ENCODE data around the gene RNU6-1.
A peak's percentile ranks its signal among the peaks of the same experiment; 100 is the strongest.

RNU6-1 gene

GRCh38 chr15:67838789-67839332 lies 984 bp downstream of the RNU6-1 start:
- H3K4me1 ChIP-seq (ENCODE audit: control insufficient read depth, insufficient read depth, low read length): peaks cover 18% of the 10 kb centered on the region
- H3K9me3 ChIP-seq (ENCODE audit: control insufficient read depth, insufficient read depth, low read length): no peaks in the 10 kb centered on the region

DNA sequence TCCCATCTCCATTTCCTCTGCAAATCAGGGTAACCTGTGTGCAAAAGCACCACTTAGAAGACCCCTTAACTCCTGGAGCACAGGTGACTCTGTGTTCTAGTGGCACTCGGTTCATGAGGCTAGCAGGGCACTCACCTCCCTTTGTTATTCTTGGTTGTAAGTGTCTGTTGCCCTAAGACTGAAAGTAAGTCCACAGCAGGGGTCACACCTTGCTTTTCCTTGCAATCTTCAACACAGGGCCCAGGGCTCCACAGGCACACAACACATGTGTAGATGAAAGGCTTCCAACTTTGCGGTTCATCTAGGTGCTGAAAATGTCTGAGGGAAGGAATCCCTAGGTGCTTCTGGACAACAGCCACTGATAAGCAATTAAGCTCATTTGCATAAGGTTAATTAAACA lies 2.9 kb downstream of the RNU6-1 start:
- Histone ChIP-seq H3K4me1 (ENCODE audit: control insufficient read depth, insufficient read depth, low read length) (peaks cover 21% of the 10 kb centered on the region), H3K36me3 (ENCODE audit: control insufficient read depth, insufficient read depth, low read length) (no peaks in the 10 kb centered on the region), H3K9me3 (ENCODE audit: control insufficient read depth, insufficient read depth, low read length) (no peaks in the 10 kb centered on the region), H3K9ac (ENCODE audit: low read depth, low read length) (no peak overlapping the region), H3K27me3 (ENCODE audit: control insufficient read depth, insufficient read depth, low read length) (peaks cover 73% of the 10 kb centered on the region), H3K4me3 (ENCODE audit: low read depth, low read length) (peak overlapping the region; percentile 20)

More at GRCh38 chr15:67838789-67839332, 984 bp downstream of the RNU6-1 start:
- Histone ChIP-seq H3K9ac (ENCODE audit: low read depth, low read length) (no peak overlapping the region), H3K27me3 (ENCODE audit: control insufficient read depth, insufficient read depth, low read length) (peaks cover 53% of the 10 kb centered on the region), H3K4me3 (ENCODE audit: low read depth, low read length) (peak overlapping the region; percentile 93), H3K36me3 (ENCODE audit: control insufficient read depth, insufficient read depth, low read length) (no peaks in the 10 kb centered on the region)

GRCh38 chr15:67836477-67836876 lies 3.4 kb downstream of the RNU6-1 start:
- Histone ChIP-seq H3K9me3 (ENCODE audit: control insufficient read depth, insufficient read depth, low read length) (no peaks in the 10 kb centered on the region), H3K4me3 (ENCODE audit: low read depth, low read length) (peak overlapping the region; percentile 53), H3K36me3 (ENCODE audit: control insufficient read depth, insufficient read depth, low read length) (no peaks in the 10 kb centered on the region), H3K9ac (ENCODE audit: low read depth, low read length) (no peak overlapping the region), H3K27me3 (ENCODE audit: control insufficient read depth, insufficient read depth, low read length) (peaks cover 76% of the 10 kb centered on the region), H3K4me1 (ENCODE audit: control insufficient read depth, insufficient read depth, low read length) (peaks cover 18% of the 10 kb centered on the region)

DNA sequence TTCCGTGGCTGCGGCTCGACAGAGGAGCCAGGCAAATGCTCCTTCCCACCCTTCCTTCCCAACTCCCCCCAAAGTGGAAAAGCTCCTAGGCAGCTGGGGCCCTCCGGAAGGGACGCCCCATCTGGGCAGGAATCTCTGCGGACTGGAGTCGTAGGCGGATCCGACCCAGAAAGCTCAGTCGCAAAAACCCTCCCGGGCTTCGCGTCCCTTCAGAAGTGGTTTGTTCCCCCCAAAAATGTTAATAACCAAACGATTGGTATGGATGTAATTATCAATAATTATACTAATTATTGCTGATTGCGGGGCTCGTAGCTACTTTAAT lies 3.8 kb downstream of the RNU6-1 start:
- H3K9me3 ChIP-seq (ENCODE audit: control insufficient read depth, insufficient read depth, low read length): no peaks in the 10 kb centered on the region
- H3K9ac ChIP-seq (ENCODE audit: low read depth, low read length): no peak overlapping the region
- H3K4me3 ChIP-seq (ENCODE audit: low read depth, low read length): peak overlapping the region; percentile 53

GRCh38 chr15:67835297-67836133 lies 4.3 kb downstream of the RNU6-1 start:
- H3K4me1 ChIP-seq (ENCODE audit: control insufficient read depth, insufficient read depth, low read length): peaks cover 18% of the 10 kb centered on the region
- H3K27me3 ChIP-seq (ENCODE audit: control insufficient read depth, insufficient read depth, low read length): peaks cover 85% of the 10 kb centered on the region
- no peak overlapping the region for H3K9ac ChIP-seq (ENCODE audit: low read depth, low read length)

More for the DNA sequence above, 3.8 kb downstream of the RNU6-1 start:
- no peaks in the 10 kb centered on the region for H3K36me3 ChIP-seq (ENCODE audit: control insufficient read depth, insufficient read depth, low read length)
- peaks cover 79% of the 10 kb centered on the region for H3K27me3 ChIP-seq (ENCODE audit: control insufficient read depth, insufficient read depth, low read length)
- H3K4me1 ChIP-seq (ENCODE audit: control insufficient read depth, insufficient read depth, low read length): peaks cover 17% of the 10 kb centered on the region

DNA sequence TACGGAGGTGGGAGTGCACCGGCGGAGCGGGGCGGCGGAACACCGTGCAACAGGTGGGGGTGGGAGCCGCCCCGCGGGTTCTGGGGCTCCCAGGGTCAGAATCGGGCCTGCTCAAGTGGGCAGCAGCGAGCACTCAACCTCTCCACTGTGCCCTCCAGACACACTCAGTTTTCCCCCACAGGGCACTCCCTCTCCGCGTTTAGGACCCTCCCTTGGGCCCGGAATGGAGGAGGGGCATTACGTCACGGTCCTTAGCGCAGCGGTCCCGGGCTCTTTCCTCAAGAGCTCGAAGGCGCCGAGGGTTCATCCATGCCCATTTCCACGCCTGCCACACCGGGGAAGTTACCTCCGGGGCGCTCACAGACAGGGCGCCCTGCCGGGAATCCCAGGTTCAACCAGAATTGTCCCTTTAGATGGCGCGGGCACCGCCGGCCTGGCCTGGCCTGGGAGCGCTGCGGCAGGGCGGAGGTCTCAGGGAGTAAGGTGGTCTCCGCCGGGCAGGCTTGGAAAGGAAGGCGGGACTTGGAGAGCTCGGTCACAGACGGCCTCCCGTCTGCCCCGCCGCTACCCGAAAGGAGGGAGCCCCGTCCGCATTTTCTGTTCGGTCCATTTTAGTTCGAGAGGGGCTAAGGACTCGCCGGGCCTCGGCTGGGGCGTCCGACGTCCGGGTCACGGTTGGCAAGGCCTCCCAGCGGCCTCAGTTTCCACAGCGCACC lies 5.1 kb downstream of the RNU6-1 start:
- H3K9ac ChIP-seq (ENCODE audit: low read depth, low read length): peak overlapping the region; percentile 29
- no peaks in the 10 kb centered on the region for H3K9me3 ChIP-seq (ENCODE audit: control insufficient read depth, insufficient read depth, low read length)
- H3K27me3 ChIP-seq (ENCODE audit: control insufficient read depth, insufficient read depth, low read length): peaks cover 92% of the 10 kb centered on the region
- H3K36me3 ChIP-seq (ENCODE audit: control insufficient read depth, insufficient read depth, low read length): no peaks in the 10 kb centered on the region
- peaks cover 22% of the 10 kb centered on the region for H3K4me1 ChIP-seq (ENCODE audit: control insufficient read depth, insufficient read depth, low read length)
- H3K4me3 ChIP-seq (ENCODE audit: low read depth, low read length): peak overlapping the region; percentile 53

More at GRCh38 chr15:67835297-67836133, 4.3 kb downstream of the RNU6-1 start:
- Histone ChIP-seq H3K9me3 (ENCODE audit: control insufficient read depth, insufficient read depth, low read length) (no peaks in the 10 kb centered on the region), H3K36me3 (ENCODE audit: control insufficient read depth, insufficient read depth, low read length) (no peaks in the 10 kb centered on the region), H3K4me3 (ENCODE audit: low read depth, low read length) (peak overlapping the region; percentile 53)

DNA sequence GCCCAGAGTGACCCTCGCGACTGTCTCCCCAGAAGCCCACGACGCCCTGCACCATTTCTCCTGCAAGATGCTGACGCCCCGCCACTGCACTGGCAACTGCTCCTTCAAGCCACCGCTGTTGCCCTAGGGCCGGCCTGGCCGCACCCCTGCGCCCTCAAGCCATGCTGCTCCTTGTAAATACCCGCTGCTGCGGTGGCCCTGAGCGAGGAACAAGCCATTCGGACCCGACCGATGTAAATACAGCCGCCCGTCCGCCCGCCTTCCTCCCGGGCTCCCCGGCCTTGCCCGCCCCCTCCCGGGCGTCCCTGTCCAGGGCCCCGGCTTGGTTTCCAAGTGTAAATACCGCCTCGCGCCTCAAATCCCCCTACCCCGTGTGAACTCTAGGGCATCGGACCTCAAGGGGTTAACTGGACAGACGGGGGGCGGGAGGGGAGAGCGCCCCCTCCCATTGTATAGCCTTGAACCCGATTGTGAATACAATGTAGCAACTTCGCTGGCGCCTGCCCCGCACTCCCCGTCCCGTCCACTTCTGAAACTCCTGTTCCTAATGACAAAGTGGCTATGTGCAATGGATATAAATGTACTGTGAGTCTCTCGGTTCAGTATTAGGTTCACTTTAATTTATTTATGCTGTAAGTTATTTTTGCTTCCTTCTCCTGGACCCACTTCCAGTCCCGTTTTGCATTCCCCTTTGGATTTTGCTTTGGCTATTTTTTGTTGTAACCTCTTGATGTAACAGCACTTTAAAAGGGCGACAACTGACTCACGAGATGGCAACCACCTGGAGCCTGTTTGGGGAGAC lies 5.9 kb downstream of the RNU6-1 start:
- Histone ChIP-seq H3K27me3 (ENCODE audit: control insufficient read depth, insufficient read depth, low read length) (peaks cover 98% of the 10 kb centered on the region), H3K36me3 (ENCODE audit: control insufficient read depth, insufficient read depth, low read length) (no peaks in the 10 kb centered on the region), H3K9ac (ENCODE audit: low read depth, low read length) (no peak overlapping the region), H3K4me3 (ENCODE audit: low read depth, low read length) (peak overlapping the region; percentile 53), H3K9me3 (ENCODE audit: control insufficient read depth, insufficient read depth, low read length) (no peaks in the 10 kb centered on the region), H3K4me1 (ENCODE audit: control insufficient read depth, insufficient read depth, low read length) (peaks cover 22% of the 10 kb centered on the region)

DNA sequence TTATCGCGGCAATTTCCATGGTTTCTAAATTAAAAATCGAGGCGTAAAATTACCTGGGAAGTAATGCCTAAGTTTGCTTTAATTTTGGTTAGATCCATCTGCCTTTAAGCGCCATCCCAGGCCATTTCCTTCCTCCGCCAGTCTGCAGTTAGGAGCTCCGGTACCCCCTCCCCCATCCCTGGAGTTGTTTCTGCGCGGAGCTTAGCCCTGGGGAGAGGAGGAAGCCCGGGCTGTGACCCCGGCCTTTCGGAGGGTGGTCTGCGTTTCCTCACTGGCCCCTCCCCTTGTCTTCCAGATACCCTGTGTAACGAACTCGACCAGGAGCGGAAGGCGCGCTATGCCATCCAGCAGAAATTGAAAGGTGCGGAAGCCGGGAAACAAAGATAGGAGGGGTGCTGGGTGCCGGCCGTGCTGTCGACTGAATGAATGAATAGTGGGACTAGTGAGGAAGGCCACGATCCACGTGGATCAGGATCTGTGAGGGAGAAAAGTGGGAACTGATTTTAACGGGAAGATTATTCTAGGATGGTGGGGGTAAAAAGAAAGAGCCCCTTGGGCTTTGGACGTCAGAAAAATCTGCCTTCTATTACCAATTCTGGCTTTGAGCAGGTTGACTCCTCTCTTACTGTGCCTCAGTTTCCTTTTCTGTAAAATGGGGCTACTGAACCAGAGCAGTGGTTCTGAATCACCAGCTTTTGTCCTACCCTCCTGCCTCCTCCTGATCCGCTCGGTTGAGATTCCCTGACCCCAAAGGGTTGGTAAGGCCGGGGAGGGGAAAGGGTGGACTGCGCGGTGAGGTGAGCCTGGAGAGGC lies 6.7 kb downstream of the RNU6-1 start:
- Histone ChIP-seq H3K27me3 (ENCODE audit: control insufficient read depth, insufficient read depth, low read length) (peaks cover 99% of the 10 kb centered on the region), H3K4me1 (ENCODE audit: control insufficient read depth, insufficient read depth, low read length) (peaks cover 22% of the 10 kb centered on the region), H3K36me3 (ENCODE audit: control insufficient read depth, insufficient read depth, low read length) (no peaks in the 10 kb centered on the region), H3K9me3 (ENCODE audit: control insufficient read depth, insufficient read depth, low read length) (no peaks in the 10 kb centered on the region), H3K4me3 (ENCODE audit: low read depth, low read length) (peak overlapping the region; percentile 53), H3K9ac (ENCODE audit: low read depth, low read length) (no peak overlapping the region)

GRCh38 chr15:67832031-67832551 lies 7.8 kb downstream of the RNU6-1 start:
- H3K9me3 ChIP-seq (ENCODE audit: control insufficient read depth, insufficient read depth, low read length): no peaks in the 10 kb centered on the region
- no peaks in the 10 kb centered on the region for H3K36me3 ChIP-seq (ENCODE audit: control insufficient read depth, insufficient read depth, low read length)
- peak overlapping the region; percentile 53 for H3K4me3 ChIP-seq (ENCODE audit: low read depth, low read length)
- H3K4me1 ChIP-seq (ENCODE audit: control insufficient read depth, insufficient read depth, low read length): peaks cover 21% of the 10 kb centered on the region
- H3K9ac ChIP-seq (ENCODE audit: low read depth, low read length): no peak overlapping the region
- peaks cover 98% of the 10 kb centered on the region for H3K27me3 ChIP-seq (ENCODE audit: control insufficient read depth, insufficient read depth, low read length)

DNA sequence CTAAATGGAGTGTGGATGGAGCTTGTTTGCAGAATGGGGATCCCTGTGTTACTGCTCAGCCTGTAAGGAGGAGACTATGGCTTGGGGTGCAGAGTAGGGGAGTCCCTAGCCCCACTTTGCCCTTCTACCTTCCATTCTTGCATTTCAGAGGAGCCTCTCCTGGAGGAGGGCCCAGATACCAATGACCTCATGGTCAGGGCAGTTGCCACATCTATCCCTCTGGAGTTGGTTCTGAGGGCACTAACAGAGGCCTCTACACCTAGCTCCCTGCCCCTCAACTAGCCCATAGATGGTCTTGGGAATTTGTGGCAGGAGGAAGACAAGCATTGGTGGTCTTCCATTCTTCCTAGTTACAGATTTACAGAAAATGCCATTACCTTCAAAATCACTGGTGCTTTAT lies 8.5 kb downstream of the RNU6-1 start:
- no peak overlapping the region for H3K9ac ChIP-seq (ENCODE audit: low read depth, low read length)
- no peaks in the 10 kb centered on the region for H3K9me3 ChIP-seq (ENCODE audit: control insufficient read depth, insufficient read depth, low read length)
- H3K36me3 ChIP-seq (ENCODE audit: control insufficient read depth, insufficient read depth, low read length): no peaks in the 10 kb centered on the region
- peak overlapping the region; percentile 5 for H3K4me3 ChIP-seq (ENCODE audit: low read depth, low read length)
- H3K4me1 ChIP-seq (ENCODE audit: control insufficient read depth, insufficient read depth, low read length): peaks cover 15% of the 10 kb centered on the region
- H3K27me3 ChIP-seq (ENCODE audit: control insufficient read depth, insufficient read depth, low read length): peaks cover 97% of the 10 kb centered on the region
